GM13976 (cell line): ENCODE data around the gene RAB6D.
"Not testable (repeated sequence)": the region's sequence is repeated elsewhere in the genome, so short reads cannot be mapped to it uniquely, and the experiment has no call there.

Experiments used
- DNase-seq: peaks from one replicate; pipeline ENCODE4 v3.0.0; 2012; ENCODE audit warnings: low spot score
- CTCF ChIP-seq: IDR thresholded peaks from 2 replicates; pipeline ENCODE4 v1.5.1; 2012; ENCODE audit warnings: borderline replicate concordance, mild to moderate bottlenecking; ENCODE audit not compliant: insufficient read depth; ENCODE audit errors: extremely low read depth, missing control alignments, control extremely low read depth
- in situ Hi-C: fragments of 300-500 bp; cut with MboI; formaldehyde crosslinking; loops from one replicate; pipeline ENCODE4 v1.12.0; 2022; ENCODE audit warnings: low sequenced_read_pairs, mixed read lengths, inconsistent platforms; ENCODE audit not compliant: unreplicated experiment

The RAB6D gene

GRCh38 chr2:131402320-131403039 lies 38.5 kb upstream of the RAB6D start:
- DNase-seq: no peak
- no peak for TF ChIP-seq CTCF
- in situ Hi-C loops: loop anchor here (25.0 kb wide), 2 partner anchors 260 to 385 kb away; no protein-coding TSS in a partner anchor

GRCh38 chr2:131400849-131401248 lies 36.9 kb upstream of the RAB6D start:
- TF ChIP-seq CTCF: no peak
- DNase-seq: no peak
- in situ Hi-C loops: loop anchor here (25.0 kb wide), 2 partner anchors 261 to 386 kb away; no protein-coding TSS in a partner anchor

- not testable (repeated sequence) for DNase-seq
- in situ Hi-C loops: loop anchor here (25.0 kb wide), 2 partner anchors 262 to 387 kb away; no protein-coding TSS in a partner anchor
Observed at GRCh38 chr2:131400441-131400840, 36.5 kb upstream of the RAB6D start.

GRCh38 chr2:131396209-131396608 lies 32.2 kb upstream of the RAB6D start:
- in situ Hi-C loops, DNase-seq: not testable (repeated sequence)

GRCh38 chr2:131395024-131395645 lies 31.2 kb upstream of the RAB6D start:
- in situ Hi-C loops: not testable (repeated sequence)

GRCh38 chr2:131394147-131394931 lies 30.4 kb upstream of the RAB6D start:
- no peak for DNase-seq
- in situ Hi-C loops: no loop called here

More at GRCh38 chr2:131395024-131395645, 31.2 kb upstream of the RAB6D start:
- DNase-seq: not testable (repeated sequence)

GRCh38 chr2:131391953-131392352 lies 28.0 kb upstream of the RAB6D start:
- in situ Hi-C loops, DNase-seq: not testable (repeated sequence)

More at GRCh38 chr2:131394147-131394931, 30.4 kb upstream of the RAB6D start:
- TF ChIP-seq CTCF: no peak

- in situ Hi-C loops, DNase-seq: not testable (repeated sequence)
Observed at GRCh38 chr2:131391471-131391870, 27.5 kb upstream of the RAB6D start.

GRCh38 chr2:131390495-131391130 lies 26.6 kb upstream of the RAB6D start:
- in situ Hi-C loops, DNase-seq: not testable (repeated sequence)
